NCI-H187 (cell line): ENCODE data around the gene ZNF407.

Experiments
- DNase-seq, 2 experiments: peaks; one replicate each; lab custom pipeline; 2025; lab: John Stamatoyannopoulos, UW

ZNF407 gene

DNA sequence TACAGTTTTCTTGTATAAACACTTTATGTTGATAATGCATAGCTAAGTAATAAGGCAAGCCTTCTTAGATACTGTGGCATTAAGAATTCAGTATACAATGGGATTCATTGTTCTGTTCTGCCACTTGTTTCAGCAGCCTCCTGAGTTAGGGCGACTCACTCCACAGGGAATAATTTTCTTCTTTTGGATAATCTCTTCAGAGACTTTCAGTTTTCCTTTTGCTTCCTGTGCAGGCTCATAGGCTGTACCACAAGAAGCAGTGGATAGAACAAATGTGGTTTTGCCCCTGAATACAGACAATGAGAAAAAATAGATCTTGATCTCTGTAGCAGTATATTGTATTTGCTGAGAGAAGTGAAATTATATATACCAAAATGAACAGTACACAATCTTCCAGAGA lies 298.0 kb downstream of the ZNF407 start:
- no peak for DNase-seq

DNA sequence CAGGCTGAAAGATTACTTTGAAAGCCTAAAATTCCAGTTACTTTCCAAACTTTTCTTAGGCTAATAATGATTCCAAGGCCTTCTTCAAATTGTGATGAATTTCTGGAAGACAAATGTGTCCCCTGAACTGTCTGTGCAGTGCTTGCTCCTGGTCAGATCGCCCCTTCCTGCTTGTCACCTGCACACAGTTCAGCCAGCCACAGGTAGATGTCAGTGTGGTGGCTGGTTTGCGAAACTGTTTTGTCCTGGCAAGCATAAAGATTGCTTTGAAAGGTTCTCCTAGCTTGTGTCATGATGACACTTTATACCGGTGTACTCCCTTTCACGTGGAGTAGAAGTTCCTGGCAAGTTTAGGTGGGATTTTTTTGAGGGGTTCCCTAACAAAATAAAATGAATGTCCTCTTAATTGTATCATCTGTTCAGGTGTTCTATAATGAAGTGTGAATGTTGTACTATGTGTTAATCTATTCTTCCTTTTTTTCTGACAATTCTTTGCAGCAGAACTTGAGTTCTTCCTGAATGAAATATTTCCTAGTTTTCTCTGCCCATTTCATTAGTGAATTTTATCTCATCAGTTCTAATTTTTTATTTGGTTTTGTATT lies 298.8 kb downstream of the ZNF407 start:
- no peak for DNase-seq

GRCh38 chr18:74897971-74898657 lies 300.4 kb downstream of the ZNF407 start:
- no peak for DNase-seq

DNA sequence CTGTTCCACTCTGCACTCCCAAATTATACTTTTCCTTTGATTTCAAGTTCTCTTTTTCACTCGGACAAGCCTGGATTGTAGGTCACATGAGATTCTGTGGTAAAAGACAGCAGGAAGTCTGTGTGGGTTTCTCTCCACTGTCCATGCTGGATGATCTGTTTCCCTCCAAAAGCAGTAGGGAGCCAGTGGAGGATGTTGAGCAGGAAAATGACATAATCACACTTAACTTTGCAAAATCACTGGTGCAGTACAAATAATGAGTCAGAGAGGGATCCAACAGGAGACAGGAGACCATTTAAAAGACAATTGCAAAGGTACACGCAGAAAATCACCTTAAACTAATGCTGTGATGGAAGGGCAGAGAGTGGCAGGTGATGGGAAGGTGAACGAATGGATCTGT lies 301.3 kb downstream of the ZNF407 start:
- no peak for DNase-seq

DNA sequence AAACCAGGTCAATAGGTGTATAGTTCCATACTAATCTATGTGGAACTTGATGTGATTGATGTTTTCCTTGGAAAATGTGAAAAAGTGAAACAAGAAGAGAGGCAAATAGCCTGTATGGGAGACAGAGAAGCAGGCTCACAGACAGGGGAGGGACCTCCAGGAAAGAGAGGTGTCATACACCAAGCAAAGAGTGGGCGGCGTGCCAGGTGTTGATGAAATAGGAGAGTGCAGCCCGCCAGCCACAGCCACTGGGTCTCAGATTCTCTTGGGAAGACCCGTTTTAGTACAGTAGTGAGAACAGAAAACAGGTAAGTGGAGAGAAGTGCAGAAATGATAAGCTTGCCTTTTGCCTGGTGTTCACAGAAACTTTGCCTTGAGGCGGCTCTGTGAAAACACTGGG lies 301.9 kb downstream of the ZNF407 start:
- no peak for DNase-seq

- DNase-seq: no peak
These were observed 303.9 kb downstream of the ZNF407 start for GRCh38 chr18:74901362-74902146.

- DNase-seq: no peak
These were observed 304.4 kb downstream of the ZNF407 start for GRCh38 chr18:74902147-74902455.

GRCh38 chr18:74905247-74905646 lies 307.6 kb downstream of the ZNF407 start:
- DNase-seq: no peak

GRCh38 chr18:74906184-74906583 lies 308.5 kb downstream of the ZNF407 start:
- no peak for DNase-seq

- no peak for DNase-seq
These were observed 316.5 kb downstream of the ZNF407 start for GRCh38 chr18:74914052-74914591.

- no peak for DNase-seq
These were observed 317.0 kb downstream of the ZNF407 start for GRCh38 chr18:74914648-74915047.

DNA sequence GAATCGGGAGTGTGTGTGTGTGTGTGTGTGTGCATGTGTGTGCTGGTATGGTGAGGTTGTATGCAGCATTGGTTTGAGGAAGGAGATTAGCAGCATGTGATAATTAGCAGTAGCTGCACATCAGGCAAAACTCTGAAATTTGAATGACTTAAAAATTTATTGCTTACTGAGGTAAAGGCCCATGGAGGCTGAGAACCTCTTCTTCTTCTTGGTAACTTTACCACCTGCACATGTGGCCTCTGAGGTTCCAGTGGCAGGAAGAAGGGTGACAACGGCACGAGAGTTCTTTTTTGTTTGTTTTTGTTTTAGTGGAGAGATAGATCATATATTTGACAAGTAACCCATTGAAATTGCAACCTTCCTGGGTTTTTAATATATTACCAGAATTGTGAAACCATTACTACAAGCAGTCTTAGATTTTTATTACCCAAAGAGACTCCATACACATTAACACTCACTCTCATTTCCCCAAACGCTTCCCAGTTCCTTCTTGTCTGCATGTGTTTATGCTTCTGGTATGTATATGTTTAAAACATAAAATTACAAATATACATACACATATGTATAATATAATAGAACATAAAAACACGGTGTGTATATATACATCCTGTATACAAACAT lies 319.2 kb downstream of the ZNF407 start:
- no peak for DNase-seq

- DNase-seq: no peak
These were observed 320.7 kb downstream of the ZNF407 start for GRCh38 chr18:74918276-74918790.

DNA sequence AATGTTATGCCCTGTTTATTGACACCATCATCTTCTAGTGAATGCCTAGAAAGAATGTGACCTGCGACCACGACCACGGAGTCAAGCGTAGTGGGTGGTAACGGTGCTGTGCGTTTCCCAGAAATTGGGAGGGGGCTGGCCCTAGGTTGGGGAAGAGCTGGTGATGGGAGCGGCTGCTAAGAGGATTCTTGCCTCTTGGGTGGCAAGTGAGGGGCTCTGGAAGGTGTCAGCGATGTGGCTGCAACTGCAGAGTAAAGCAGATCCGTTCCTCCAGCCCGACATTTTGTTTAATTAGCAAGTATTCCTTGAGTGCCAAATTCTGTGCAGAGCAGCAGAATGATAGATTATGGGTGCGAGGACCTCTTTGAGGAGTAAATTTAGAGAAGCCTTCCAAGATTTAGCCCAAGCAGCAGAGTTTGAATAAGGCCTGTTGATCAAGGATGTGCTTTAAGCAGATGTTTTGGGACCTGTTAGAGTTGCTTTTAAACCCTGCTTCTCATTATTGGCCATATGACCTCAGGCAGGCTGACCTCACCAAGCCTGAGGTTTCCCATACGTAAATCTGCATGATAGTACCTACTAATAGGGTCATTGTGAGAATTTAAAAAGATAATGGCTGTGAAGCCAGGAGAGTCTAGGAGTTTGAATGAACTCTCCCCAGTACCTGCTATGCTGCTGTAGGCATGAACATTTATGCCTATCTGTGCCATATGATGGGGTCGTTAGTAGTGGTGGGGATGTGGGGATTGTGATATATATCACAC lies 323.6 kb downstream of the ZNF407 start:
- no peak for DNase-seq

- DNase-seq: no peak
These were observed 328.4 kb downstream of the ZNF407 start for GRCh38 chr18:74926051-74926450.

- DNase-seq: no peak
These were observed 330.7 kb downstream of the ZNF407 start for GRCh38 chr18:74928194-74928968.

DNA sequence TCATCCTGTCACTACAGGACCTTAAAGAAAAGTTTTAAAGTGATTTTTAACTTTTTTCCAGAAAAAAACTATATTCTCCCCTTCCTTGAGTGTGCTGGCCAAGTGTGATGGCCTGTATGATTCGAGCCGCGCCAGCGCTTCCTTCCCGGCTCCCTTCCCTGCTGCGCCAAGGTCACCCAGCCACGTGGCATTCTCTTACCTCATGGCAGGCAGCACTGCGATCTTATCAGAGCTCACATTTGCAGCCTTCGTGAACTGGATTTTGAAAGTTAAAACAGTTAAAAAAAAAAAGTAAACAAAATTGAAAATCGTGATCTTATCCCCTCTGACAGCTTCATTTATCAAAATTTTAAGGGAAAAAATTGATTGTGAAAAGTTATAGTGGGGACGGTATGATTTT lies 331.4 kb downstream of the ZNF407 start:
- no peak for DNase-seq

DNA sequence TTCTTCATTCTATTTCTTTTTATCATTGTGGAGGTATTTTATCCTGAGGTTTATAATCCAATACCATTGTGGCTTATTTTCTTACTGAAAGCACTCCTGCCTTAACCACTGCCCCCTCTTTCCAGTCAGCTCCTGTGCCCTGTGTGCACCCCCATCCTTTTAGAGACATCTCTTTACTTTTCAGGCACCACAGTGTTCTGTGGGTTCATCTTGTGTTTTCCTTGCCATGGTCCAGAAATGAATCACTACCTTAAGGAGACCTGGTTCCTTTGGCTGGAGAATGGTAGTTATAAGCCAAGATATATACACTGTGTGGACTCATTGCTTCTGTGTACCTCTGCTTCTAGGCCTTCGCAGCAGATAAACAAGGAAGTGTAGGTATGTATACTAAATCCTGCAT lies 332.9 kb downstream of the ZNF407 start:
- DNase-seq: no peak

GRCh38 chr18:74933930-74934329 lies 336.3 kb downstream of the ZNF407 start:
- no peak for DNase-seq

DNA sequence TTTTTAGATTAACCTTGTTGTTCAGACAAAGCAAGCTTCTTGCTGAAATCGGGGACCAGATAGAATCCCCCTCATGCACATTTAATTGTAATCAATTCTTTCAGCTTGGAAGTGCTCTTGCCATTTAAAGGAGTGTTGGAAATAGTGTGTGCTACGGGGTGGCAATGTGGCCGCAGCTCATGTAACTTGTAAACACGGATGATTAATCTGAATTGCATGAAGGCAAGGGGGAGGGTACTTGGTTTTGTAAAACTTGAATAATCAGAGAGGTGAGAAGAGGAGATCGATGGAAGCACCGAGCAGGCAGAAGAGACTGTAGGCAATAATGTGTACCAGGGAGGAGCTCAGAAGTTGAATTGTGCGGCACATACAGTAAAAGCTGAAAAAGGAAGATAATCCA lies 337.8 kb downstream of the ZNF407 start:
- DNase-seq: no peak

DNA sequence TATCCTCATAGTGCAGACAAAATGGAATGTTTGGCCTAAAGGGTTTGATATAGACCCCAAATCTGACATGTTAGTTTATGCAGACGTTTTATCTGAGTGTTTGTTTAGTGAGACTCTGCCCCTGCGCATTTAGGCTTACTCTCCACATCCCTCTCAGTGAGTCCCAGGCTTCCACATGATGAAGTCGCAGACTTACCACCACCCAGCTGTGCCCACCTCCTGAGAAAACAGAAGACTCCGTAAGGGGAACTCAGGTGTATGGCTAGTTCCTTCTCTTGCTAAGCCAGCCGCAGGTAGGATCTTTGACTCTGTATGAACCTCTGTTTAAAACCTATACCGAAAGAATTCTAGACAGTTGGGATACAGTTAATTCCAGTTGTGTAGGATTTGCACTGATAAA lies 338.7 kb downstream of the ZNF407 start:
- no peak for DNase-seq
